Stimulated activated CD4-positive, alpha-beta T cell treated with anti-CD3 and anti-CD28 coated beads, Interleukin-4, amount 100 ng/mL, for 24 hours (primary cell): ENCODE results near the gene STIM1.
A peak's percentile ranks its signal among the peaks of the same experiment; 100 is the strongest.
"Not testable (repeated sequence)": the region's sequence is repeated elsewhere in the genome, so short reads cannot be mapped to it uniquely, and the experiment has no call there.

Source experiments
- DNase-seq: peaks from one replicate; pipeline ENCODE4 v3.0.0-alpha.2; 2020

STIM1 gene

DNA sequence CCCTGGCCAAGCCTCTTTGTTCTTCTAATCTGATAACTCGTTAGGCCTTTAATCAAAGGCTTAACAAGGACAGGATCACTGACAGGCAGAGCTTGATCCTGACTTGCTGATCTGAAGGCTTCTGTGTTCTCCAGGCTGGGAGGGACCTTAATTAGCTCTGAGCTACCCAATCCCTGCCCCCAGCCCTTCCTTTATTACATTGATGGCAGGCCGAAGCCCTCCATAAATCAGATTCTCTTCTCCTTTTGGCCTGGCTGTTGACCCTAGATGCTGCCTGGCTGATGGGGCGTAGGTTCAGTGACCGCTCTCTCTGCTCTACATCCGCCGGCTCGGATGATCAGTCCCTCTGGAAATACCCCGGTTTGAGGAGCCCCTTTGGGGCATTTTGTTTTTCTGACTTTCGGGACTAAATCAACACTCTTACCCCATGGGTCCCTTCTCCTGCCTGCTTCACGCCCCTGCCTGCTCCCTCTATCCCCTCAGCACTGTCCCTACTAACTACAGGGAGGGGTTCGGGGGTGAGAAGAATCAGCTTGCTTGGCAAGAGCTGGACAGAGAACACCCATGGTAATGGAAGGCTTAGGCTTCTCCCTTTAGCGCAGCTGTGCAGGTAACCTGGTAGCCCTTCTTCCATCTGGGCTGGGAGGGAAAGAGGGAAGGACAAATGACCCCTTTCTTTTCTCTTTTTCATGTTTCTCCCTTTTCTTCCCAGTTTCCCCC, 229.1 kb downstream of the STIM1 start:
- DNase-seq = no peak

- no peak for DNase-seq
These were observed 230.1 kb downstream of the STIM1 start for GRCh38 chr11:4085575-4085974.

GRCh38 chr11:4086575-4087353, 231.3 kb downstream of the STIM1 start:
- no peak for DNase-seq

- no peak for DNase-seq
These were observed 232.1 kb downstream of the STIM1 start for GRCh38 chr11:4087551-4087950.

- DNase-seq = no peak
These were observed 234.8 kb downstream of the STIM1 start for GRCh38 chr11:4090258-4090657.

DNA sequence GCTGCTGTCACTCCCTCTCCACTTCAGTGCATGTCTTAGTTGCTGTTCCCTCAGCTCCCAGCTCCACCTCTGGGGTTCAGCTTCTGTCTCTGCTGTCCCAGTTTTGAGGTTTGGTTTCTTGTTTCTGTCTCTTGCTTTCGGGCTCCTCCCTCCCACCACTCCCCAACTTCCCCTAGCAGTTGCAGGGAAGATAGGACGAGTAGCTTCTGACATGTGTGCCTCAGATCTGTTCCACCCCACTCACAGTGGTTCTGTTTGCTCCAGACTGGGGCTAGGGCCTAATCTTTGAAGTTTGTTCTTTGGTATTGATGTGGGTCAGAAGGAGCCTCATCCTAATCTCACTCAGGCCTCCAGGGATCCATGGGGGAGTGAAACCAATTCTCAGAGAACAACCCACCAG, 236.6 kb downstream of the STIM1 start:
- no peak for DNase-seq

DNA sequence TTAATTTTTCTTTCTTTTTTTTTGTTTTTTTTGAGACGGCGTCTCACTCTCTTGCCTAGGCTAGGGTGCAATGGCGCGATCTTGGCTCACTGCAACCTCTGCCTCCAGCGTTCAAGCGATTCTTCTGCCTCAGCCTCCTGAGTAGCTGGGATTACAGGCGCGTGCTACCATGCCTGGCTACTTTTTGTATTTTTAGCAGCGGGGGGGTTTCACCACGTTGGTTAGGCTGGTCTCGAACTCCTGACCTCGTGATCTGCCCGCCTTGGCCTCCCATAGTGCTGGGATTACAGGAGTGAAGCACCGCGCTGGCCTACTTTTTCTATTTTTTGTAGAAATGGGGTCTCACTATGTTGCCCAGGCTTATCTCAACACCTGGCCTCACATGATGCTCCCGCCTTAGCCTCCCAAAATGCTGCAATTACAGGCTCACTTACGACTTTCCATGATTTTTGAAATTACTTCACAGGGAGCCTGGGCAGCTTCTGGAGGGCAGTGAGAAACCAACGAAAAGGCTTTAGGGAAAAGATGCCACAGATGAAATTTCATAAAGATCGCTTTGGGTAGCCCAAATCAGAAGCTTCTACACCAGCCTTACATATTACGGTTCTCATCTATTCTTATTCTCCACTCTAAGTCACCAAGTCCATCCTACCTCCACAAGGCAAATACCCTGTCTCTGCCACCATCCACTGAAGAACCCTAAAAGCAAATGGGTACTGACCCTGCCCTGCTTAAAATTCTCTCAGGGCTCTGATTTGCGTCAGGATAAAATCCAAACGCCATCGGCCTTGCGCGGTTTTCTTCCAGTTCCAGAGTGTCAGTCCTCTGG, 238.3 kb downstream of the STIM1 start:
- DNase-seq = no peak

GRCh38 chr11:4094348-4095291, 239.2 kb downstream of the STIM1 start, which contains the start of gene RRM1:
TSS of gene RRM1 (plus strand) at chr11:4094799. CDS start at chr11:4095013, 214 bp downstream.
- DNase-seq = peak; percentile 95

- DNase-seq = no peak
These were observed 240.2 kb downstream of the STIM1 start for GRCh38 chr11:4095509-4096230.

- no peak for DNase-seq
These were observed 242.7 kb downstream of the STIM1 start for GRCh38 chr11:4098026-4098621.

DNA sequence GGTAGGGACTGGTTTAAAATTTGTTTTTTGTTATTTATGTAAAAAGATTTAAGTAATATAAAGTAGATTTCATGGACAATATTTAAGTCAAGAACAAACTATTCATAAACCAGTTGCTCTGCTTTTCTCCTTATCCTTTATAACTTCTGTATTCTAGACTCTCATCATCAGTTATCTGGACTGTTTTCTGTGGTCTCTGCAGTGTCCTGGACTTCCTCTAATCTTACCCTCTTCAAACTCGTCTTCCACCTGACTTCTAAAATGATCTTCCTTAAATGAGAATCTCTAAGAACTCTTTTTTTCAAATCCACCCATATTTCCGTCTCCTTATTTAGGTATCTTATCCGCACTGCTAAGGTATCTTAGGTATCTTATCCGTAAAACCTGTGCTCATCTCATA, 247.2 kb downstream of the STIM1 start:
- DNase-seq = no peak

DNA sequence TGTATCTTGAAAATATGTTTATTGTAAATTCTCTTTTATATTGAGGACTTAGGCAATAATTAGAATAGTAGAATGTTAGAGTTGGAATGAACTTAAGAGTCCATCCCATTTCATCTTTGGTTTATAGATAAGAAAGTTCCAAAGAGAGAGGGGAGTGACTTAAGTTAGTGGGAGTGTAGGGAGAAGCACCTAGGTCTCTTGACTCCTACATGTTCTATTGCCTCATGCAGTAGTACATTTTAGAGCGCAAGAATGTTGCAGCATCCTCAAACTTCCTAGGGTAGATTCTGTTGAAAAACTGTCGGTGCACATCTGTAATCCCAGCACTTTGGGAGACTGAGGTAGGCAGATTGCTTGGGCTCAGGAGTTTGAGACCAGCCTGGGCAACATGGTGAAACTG, 247.8 kb downstream of the STIM1 start:
- no peak for DNase-seq

DNA sequence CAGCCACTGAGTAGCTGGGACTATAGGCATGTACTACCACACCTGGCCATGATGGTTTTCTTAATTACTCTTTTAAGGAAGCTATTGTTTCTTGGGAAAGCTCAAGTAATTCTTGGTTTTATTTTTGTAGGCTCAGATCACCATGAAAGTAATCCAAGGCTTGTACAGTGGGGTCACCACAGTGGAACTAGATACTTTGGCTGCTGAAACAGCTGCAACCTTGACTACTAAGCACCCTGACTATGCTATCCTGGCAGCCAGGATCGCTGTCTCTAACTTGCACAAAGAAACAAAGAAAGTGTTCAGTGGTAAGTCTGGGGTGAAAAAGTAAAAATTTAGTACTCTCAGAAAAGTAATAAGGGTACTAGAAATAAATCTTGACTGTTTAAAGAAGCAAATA, 250.5 kb downstream of the STIM1 start:
- no peak for DNase-seq

GRCh38 chr11:4111834-4112233, 256.4 kb downstream of the STIM1 start:
- no peak for DNase-seq

DNA sequence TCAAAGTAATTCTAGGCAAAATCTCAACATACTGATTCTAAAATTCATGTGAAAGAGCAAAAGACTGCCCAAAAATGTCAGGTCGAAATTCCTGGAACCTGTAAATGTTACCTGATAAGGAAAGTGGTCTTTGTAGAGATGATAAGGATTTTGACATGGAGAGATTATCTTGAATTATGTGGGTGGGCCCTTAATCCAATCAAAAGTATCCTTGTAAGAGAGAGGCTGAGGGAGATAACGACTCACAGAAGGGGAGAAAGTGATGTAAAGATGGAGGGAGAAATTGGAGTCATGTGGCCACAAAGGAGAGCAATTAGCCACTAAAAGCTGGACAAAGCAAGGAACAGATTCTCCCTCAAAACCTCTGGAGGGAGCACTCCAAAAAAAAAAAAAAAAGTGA, 259.7 kb downstream of the STIM1 start:
- DNase-seq = no peak

DNA sequence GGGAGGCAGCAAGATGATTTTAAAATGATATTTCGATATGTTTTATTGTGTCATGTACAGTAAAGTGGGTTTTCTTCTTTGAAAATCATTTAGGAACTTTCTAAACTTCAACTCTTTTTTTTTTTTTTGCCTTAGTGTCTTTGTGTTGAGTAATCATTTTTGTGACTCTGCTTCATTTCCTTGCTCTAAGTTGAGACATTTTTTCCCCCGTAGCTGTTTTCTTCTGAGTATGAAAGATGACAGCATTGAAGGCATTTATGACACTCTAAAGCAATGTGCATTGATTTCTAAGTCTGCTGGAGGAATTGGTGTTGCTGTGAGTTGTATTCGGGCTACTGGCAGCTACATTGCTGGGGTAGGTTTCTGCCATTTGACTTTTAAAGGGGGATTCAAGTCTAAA, 262.6 kb downstream of the STIM1 start:
- DNase-seq = no peak

GRCh38 chr11:4123218-4123617, 267.8 kb downstream of the STIM1 start:
- no peak for DNase-seq

- DNase-seq = no peak
These were observed 269.7 kb downstream of the STIM1 start for GRCh38 chr11:4125141-4125540.

DNA sequence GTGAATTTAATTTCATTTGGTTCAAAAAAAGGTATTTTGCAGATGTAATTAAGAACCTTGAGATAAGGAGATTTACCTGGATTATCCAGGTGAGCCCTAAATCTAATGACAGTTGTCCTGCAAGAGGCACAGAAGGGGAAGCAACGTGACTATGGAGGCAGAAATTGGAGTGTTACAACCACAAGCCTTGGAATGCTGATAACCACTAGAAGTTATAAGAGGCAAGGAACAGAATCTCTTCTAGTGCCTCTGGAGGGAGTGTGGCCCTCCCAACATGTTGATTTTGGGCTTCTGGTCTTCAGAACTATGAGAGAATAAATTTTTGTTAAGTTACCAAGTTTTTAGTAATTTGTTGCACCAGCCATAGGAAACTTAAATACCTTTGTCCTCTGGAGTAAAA, 271.9 kb downstream of the STIM1 start:
- DNase-seq = no peak

DNA sequence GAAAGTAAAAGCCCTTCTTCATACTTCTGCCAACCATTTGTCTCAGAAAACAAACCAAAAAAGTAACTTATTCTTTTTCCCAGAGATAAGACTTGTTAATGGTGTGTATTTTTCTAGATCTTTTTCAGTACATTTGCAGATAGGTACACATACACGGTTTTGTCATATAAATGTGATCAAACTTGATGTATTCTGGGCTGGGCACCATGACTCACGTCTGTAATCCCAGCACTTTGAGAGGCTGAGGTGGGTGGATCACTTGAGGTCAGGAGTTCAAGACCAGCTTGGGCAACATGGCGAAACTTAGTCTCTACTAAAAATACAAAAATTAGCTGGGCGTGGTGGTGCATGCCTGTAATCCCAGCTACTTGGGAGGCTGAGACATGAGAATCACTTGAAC, 274.8 kb downstream of the STIM1 start:
- DNase-seq = not testable (repeated sequence)

GRCh38 chr11:4134806-4135205, 279.3 kb downstream of the STIM1 start:
- DNase-seq = no peak
